ENCODE results near the gene TMEM88. TPM values are rescaled to one million over a fixed set of nuclear protein-coding genes. Genes with fewer than 3 reads are reported as not detected.

The TMEM88 gene
- total RNA-seq, 1 experiment from 2014 or later: 2.8 TPM

GRCh38 chr17:7852262-7852670 lies 2.6 kb upstream of the TMEM88 start:
- Histone ChIP-seq H3K4me1 (ENCODE audit: control insufficient read depth in 1 of 2, insufficient read depth in 2 of 2, low read length in 2 of 2) (peaks cover 20 to 43% of the 10 kb centered on the region in 2 experiments), H3K4me2 (ENCODE audit: low read length) (peak overlapping the region; percentile 95), H3K9me2 (ENCODE audit: insufficient read depth) (no peaks in the 10 kb centered on the region), H3K9me3 (ENCODE audit: control insufficient read depth in 1 of 2, insufficient read depth in 1 of 2, low read depth in 1 of 2, low read length in 2 of 2) (no peaks in the 10 kb centered on the region), H3K4me3 (replicated peaks in 1 of 2; ENCODE audit: low read depth in 1 of 2, low read length in 2 of 2) (0 out of 4 replicates have a peak overlapping the region, but pooled peaks of 1 of the 2 experiments have one; percentile 77), H4K20me1 (ENCODE audit: insufficient read depth) (no peaks in the 10 kb centered on the region), H3K79me2 (ENCODE audit: insufficient read depth, low read length) (peaks cover 44% of the 10 kb centered on the region), H3K27me3 (ENCODE audit: insufficient read depth, low read length) (no peaks in the 10 kb centered on the region), H3K9ac (ENCODE audit: low read length) (peak overlapping the region; percentile 36), H3K27ac (ENCODE audit: low read depth, low read length) (peak overlapping the region; percentile 68; the same call in 1 of the 2 replicates), H3K36me3 (ENCODE audit: control insufficient read depth in 1 of 2, insufficient read depth in 2 of 2, low read length in 2 of 2) (peaks cover 22 to 27% of the 10 kb centered on the region in 2 experiments), H2AFZ (ENCODE audit: low read depth, low read length, poor library complexity, severe bottlenecking) (no peak overlapping the region)
- DNase-seq (ENCODE audit: low read depth, low spot score) (no peak), ATAC-seq (no peak)
- ChIA-PET RAD21 (ENCODE audit: low non-redundant PET in 1 of 2, low total read pairs in 2 of 2, uncharacterized antibody in 2 of 2, unreplicated experiment in 2 of 2) (no interaction called here), CTCF (no interaction called here), POLR2A (interaction anchor here (2.2 kb wide), 1 partner anchor 10 kb away, joined by 7 read pairs; no protein-coding TSS in a partner anchor)
- TF ChIP-seq REST (IDR thresholded peaks at IDR 0.05; ENCODE audit: low read depth) (no peak), ZBTB33 (IDR thresholded peaks at IDR 0.05; ENCODE audit: extremely low read depth, insufficient replicate concordance, low read length) (no peak), CTCF (IDR thresholded peaks at IDR 0.05 in 2 of 3, conservative IDR thresholded peaks at IDR 0.05 in 1 of 3; ENCODE audit: borderline replicate concordance in 1 of 3, insufficient read depth in 1 of 3, low read depth in 2 of 3, low read length in 2 of 3) (no peak), ELF1 (IDR thresholded peaks at IDR 0.05; ENCODE audit: borderline replicate concordance, low read depth) (no peak), CEBPB (IDR thresholded peaks at IDR 0.05; ENCODE audit: low read depth) (no peak), ATF3 (IDR thresholded peaks at IDR 0.05) (no peak), EZH2phosphoT487 (IDR thresholded peaks at IDR 0.05; ENCODE audit: borderline replicate concordance) (no peak), ZNF274 (IDR thresholded peaks at IDR 0.05; ENCODE audit: low read depth, low read length) (no peak), EGR1 (IDR thresholded peaks at IDR 0.05; ENCODE audit: low read depth) (no peak), YY1 (IDR thresholded peaks at IDR 0.05; ENCODE audit: extremely low read depth, insufficient replicate concordance, low read depth, low read length) (no peak)
- BruUV-seq (replicated peaks): TSS peak; percentile 5
- intact Hi-C loops (cut with micrococcal nuclease): no loop called here

All from HCT116 (cell line).